Trophoblast cell (in vitro differentiated cells and primary cell): ENCODE results near the gene FERMT2.

ENCODE experiments used
- DNase-seq, 2 donors: peaks; one replicate each; pipeline ENCODE4 v3.0.0-alpha.2; 2016
- H2AFZ ChIP-seq: 2 replicates; pipeline ENCODE4 v1.6.1; 2013; ENCODE audit warnings: low read length, moderate library complexity, mild to moderate bottlenecking; ENCODE audit not compliant: insufficient read depth, poor library complexity
- H2AK5ac ChIP-seq: 2 replicates; pipeline ENCODE4 v1.6.1; 2013; ENCODE audit warnings: mild to moderate bottlenecking, low read length
- H2BK120ac ChIP-seq: 2 replicates; pipeline ENCODE4 v1.6.1; 2013; ENCODE audit warnings: low read length, mild to moderate bottlenecking, moderate library complexity; ENCODE audit not compliant: insufficient read depth, poor library complexity
- H2BK12ac ChIP-seq: 2 replicates; pipeline ENCODE4 v1.6.1; 2013; ENCODE audit warnings: mild to moderate bottlenecking, low read length, moderate library complexity
- H2BK5ac ChIP-seq: 2 replicates; pipeline ENCODE4 v1.6.1; 2013; ENCODE audit warnings: low read length, low read depth, moderate library complexity, mild to moderate bottlenecking; ENCODE audit not compliant: poor library complexity
- H3K14ac ChIP-seq: 2 replicates; pipeline ENCODE4 v1.6.1; 2013; ENCODE audit warnings: mild to moderate bottlenecking, low read length
- H3K18ac ChIP-seq: 2 replicates; pipeline ENCODE4 v1.6.1; 2013; ENCODE audit warnings: mild to moderate bottlenecking, low read length
- H3K23ac ChIP-seq: 2 replicates; pipeline ENCODE4 v1.6.1; 2013; ENCODE audit warnings: low read length
- H3K27ac ChIP-seq: 2 replicates; pipeline ENCODE4 v1.5.1; 2013; ENCODE audit warnings: low read depth, mild to moderate bottlenecking, inconsistent platforms, low read length, moderate library complexity
- H3K27me3 ChIP-seq: 2 replicates; pipeline ENCODE4 v1.6.1; 2013; ENCODE audit warnings: inconsistent platforms, mild to moderate bottlenecking, low read length, moderate library complexity; ENCODE audit not compliant: insufficient read depth
- H3K36me3 ChIP-seq, 2 experiments: 1 replicate in 1 of 2; 2 replicates in 1 of 2; pipeline ENCODE4 v1.6.1; 2013; ENCODE audit warnings: low read length in 2 of 2, mild to moderate bottlenecking in 2 of 2, moderate library complexity in 1 of 2; ENCODE audit not compliant: insufficient read depth in 2 of 2, control insufficient read depth in 1 of 2
- H3K4ac ChIP-seq: 2 replicates; pipeline ENCODE4 v1.6.1; 2013; ENCODE audit warnings: low read depth, mild to moderate bottlenecking, low read length, moderate library complexity
- H3K4me1 ChIP-seq, 2 experiments: 1 replicate in 1 of 2; 2 replicates in 1 of 2; pipeline ENCODE4 v1.6.1; 2013; ENCODE audit warnings: low read length in 2 of 2, mild to moderate bottlenecking in 2 of 2, moderate library complexity in 1 of 2; ENCODE audit not compliant: insufficient read depth in 2 of 2, control insufficient read depth in 1 of 2
- H3K4me2 ChIP-seq: 2 replicates; pipeline ENCODE4 v1.6.1; 2013; ENCODE audit warnings: inconsistent platforms, mild to moderate bottlenecking, low read length, moderate library complexity
- H3K4me3 ChIP-seq: 2 replicates; pipeline ENCODE4 v1.5.1; 2013; ENCODE audit warnings: mild to moderate bottlenecking, low read depth, low read length, inconsistent platforms
- H3K79me1 ChIP-seq: one replicate; pipeline ENCODE4 v1.6.1; 2013; ENCODE audit warnings: low read length
- H3K79me2 ChIP-seq: 2 replicates; pipeline ENCODE4 v1.6.1; 2013; ENCODE audit warnings: low read length, mild to moderate bottlenecking; ENCODE audit not compliant: control insufficient read depth, insufficient read depth, poor library complexity
- H3K9ac ChIP-seq: 2 replicates; pipeline ENCODE4 v1.6.1; 2013; ENCODE audit warnings: mild to moderate bottlenecking, low read length
- H3K9me3 ChIP-seq: 2 replicates; pipeline ENCODE4 v1.6.1; 2013; ENCODE audit warnings: low read depth, mild to moderate bottlenecking, control low read depth, inconsistent platforms, low read length; ENCODE audit not compliant: insufficient read depth
- H4K12ac ChIP-seq: 2 replicates; pipeline ENCODE4 v1.6.1; 2013; ENCODE audit warnings: low read depth, mild to moderate bottlenecking, low read length, moderate library complexity
- H4K8ac ChIP-seq: 2 replicates; pipeline ENCODE4 v1.6.1; 2013; ENCODE audit warnings: low read depth, mild to moderate bottlenecking, low read length, moderate library complexity
- H4K91ac ChIP-seq: one replicate; pipeline ENCODE4 v1.6.1; 2013; ENCODE audit warnings: low read depth, mild to moderate bottlenecking, low read length, moderate library complexity
- WGBS: extraction: QIAGEN DNeasy Blood & Tissue Kit; methylation state at CpG from one replicate; pipeline ENCODE4 v1.1.7; 2013; ENCODE audit warnings: missing lambda C conversion rate; ENCODE audit not compliant: insufficient read length, insufficient coverage; ENCODE audit errors: extremely low coverage; 5-methylcytosine and 5-hydroxymethylcytosine counted together

Gene FERMT2

DNA sequence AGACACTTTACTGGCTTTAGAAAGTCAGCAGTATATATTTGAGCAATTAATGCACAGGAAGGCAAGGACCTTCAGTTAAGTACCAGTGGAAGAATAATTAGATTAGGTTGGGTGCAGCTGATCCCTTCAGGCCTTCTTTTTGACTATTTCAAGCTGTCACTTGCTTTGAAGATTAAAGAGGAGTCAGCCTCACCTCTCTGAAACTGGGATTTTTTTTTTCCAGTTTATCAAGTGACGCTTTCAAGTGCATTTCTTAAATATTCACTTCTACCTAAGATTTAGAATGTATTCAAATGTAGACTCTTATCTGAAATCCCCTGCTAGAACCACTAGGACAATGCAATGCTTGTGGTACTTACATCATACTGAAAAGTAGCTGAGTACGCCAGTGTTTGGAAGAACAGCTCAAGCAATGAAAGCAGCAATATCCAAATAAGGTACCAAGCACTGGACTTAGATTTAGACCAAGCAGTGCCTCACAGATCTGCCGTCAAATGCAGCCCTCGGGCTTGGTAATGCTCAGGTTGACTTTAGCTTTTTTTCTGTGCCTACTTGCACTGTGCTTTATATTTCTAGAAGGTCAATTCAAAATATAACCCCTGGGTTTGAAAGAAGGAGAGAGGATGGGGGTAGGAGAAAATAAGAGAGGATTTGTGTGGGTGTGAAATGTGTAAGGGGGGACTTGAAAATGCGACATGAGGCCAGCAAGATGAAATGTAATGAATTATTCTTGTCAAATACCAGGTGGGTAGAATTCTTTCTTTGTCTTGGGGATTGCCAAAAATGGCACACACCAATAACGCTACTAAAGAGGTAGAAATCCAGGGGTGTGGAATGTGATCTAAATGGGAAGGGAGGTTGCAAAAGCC is 3.7 kb upstream of the FERMT2 start:
- Histone ChIP-seq H3K14ac (no peak overlapping the region), H3K9ac (no peak overlapping the region), H3K4me3 (no peak overlapping the region), H2AK5ac (no peak overlapping the region), H4K8ac (no peak overlapping the region), H2AFZ (no peak overlapping the region), H3K23ac (no peak overlapping the region), H2BK5ac (no peak overlapping the region), H3K36me3 (no peaks in the 10 kb centered on the region), H4K12ac (no peak overlapping the region), H3K4me2 (no peak overlapping the region), H3K18ac (no peak overlapping the region), H3K27me3 (no peaks in the 10 kb centered on the region), H3K79me1 (peaks cover 12% of the 10 kb centered on the region), H4K91ac (no peak overlapping the region), H2BK120ac (no peak overlapping the region), H2BK12ac (no peak overlapping the region), H3K79me2 (peaks cover 10% of the 10 kb centered on the region), H3K4ac (no peak overlapping the region), H3K4me1 (peaks cover 2% of the 10 kb centered on the region in 2 experiments), H3K27ac (no peak overlapping the region), H3K9me3 (no peaks in the 10 kb centered on the region)
- 100% methylated on average over 1 of the region's 6 CpGs for WGBS
- no peak for DNase-seq

DNA sequence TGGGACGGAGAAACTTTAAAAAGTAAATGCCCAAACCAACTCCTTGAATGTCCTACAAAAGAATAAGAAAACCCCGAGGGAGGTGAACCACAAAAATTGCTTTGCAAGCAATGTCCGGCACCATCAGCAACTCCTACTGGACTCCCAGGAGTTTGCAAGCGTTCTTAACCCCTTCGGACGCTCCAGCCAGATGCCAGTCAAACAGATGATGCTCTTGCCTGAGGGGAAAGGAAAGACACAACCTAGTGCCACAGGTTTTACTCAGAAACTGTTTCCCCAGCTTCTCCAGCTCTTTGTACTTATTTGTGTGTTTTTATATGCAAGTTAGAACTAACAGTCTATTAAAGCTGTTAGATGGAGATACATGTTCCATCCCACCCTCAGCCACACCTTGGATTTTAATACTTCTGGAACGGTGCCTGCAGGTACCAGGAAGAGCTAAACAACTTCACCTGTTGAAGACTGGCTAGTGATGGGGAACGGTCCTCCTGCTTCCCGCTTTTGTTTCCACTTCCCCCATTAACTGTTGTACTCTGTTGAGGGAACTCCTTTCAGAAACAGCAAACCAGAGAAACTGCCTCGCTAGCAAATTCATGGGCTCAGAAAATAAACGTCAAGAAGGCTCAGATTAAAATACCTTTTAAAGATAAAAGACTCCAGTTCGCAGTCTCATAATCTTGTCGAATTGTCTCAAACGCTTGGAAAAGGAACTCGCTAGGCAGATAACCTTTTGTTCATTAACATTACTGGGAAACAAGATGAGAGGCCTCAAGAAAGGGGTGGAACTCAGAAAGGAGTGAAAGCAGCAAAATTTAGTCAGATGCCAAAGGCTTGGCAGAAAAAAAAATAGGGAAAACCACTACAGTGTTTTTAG is 1.1 kb upstream of the FERMT2 start:
- H2BK5ac ChIP-seq, result peak overlapping the region; percentile 100
- no peak overlapping the region for H2BK12ac ChIP-seq
- H3K9ac ChIP-seq, result peak overlapping the region; percentile 94
- no peaks in the 10 kb centered on the region for H3K27me3 ChIP-seq
- H3K79me1 ChIP-seq, result peaks cover 12% of the 10 kb centered on the region
- H4K8ac ChIP-seq, result peak overlapping the region; percentile 100
- H4K91ac ChIP-seq, result peak overlapping the region; percentile 100
- WGBS, result no CpG with 5 or more reads among the region's 15 CpGs
- peaks cover 12% of the 10 kb centered on the region for H3K79me2 ChIP-seq
- no peaks in the 10 kb centered on the region for H3K9me3 ChIP-seq
- peak overlapping the region; percentile 99 for H3K4ac ChIP-seq
- peak overlapping the region; percentile 100 for H2BK120ac ChIP-seq
- H2AK5ac ChIP-seq, result no peak overlapping the region
- H3K23ac ChIP-seq, result no peak overlapping the region
- H3K4me1 ChIP-seq, result peaks cover 4 to 5% of the 10 kb centered on the region in 2 experiments
- peak overlapping the region; percentile 71 for H3K4me3 ChIP-seq
- H2AFZ ChIP-seq, result peak overlapping the region; percentile 98
- H4K12ac ChIP-seq, result peak overlapping the region; percentile 99
- H3K27ac ChIP-seq, result peak overlapping the region; percentile 97
- peak overlapping the region; percentile 59 for H3K4me2 ChIP-seq
- H3K36me3 ChIP-seq, result peaks cover 3 to 4% of the 10 kb centered on the region in 2 experiments
- DNase-seq, result peak; percentile 83 to 91
- H3K14ac ChIP-seq, result peak overlapping the region; percentile 100
- peak overlapping the region; percentile 100 for H3K18ac ChIP-seq

DNA sequence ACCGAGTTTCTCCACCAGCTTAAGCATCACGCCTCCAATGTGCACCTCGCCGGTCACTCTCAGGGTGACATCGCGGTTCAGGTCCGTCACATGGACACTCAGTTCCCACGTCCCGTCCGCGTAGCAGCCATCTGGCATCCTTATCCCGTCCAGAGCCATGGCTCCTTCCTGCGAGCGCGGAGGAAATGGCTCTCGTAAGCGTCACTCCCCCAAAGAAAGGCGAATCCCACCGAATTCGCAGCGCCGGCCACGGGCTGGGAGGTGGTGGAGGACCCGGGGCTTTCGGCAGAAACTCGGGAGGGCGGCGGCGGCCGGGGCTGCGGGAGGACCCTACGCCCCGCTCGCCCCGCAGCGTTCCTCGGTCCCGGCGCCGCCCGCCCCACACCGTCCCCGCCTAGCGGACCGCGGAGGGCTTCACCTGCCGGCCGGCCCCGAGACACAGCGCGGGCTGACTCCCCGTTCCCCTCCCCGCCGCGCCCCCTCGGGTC is 396 bp downstream of the FERMT2 start:
- WGBS, result no CpG with 5 or more reads among the region's 56 CpGs
- H3K4ac ChIP-seq, result peak overlapping the region; percentile 87
- H3K14ac ChIP-seq, result peak overlapping the region; percentile 95
- H4K12ac ChIP-seq, result peak overlapping the region; percentile 1
- H3K9me3 ChIP-seq, result no peaks in the 10 kb centered on the region
- peak overlapping the region; percentile 65 for H3K4me2 ChIP-seq
- H3K4me3 ChIP-seq, result peak overlapping the region; percentile 98
- no peaks in the 10 kb centered on the region for H3K27me3 ChIP-seq
- peaks cover 6 to 7% of the 10 kb centered on the region in 2 experiments for H3K36me3 ChIP-seq
- H4K91ac ChIP-seq, result peak overlapping the region; percentile 90
- H2BK12ac ChIP-seq, result peak overlapping the region; percentile 66
- H3K4me1 ChIP-seq, result peaks cover 4 to 5% of the 10 kb centered on the region in 2 experiments
- peak overlapping the region; percentile 99 for H3K27ac ChIP-seq
- H3K79me2 ChIP-seq, result peaks cover 16% of the 10 kb centered on the region
- DNase-seq, result peak; percentile 81 to 85
- no peak overlapping the region for H3K23ac ChIP-seq
- peak overlapping the region; percentile 90 for H2BK120ac ChIP-seq
- peaks cover 12% of the 10 kb centered on the region for H3K79me1 ChIP-seq
- peak overlapping the region; percentile 13 for H2AFZ ChIP-seq
- peak overlapping the region; percentile 87 for H4K8ac ChIP-seq
- peak overlapping the region; percentile 85 for H2AK5ac ChIP-seq
- H3K18ac ChIP-seq, result peak overlapping the region; percentile 18
- H2BK5ac ChIP-seq, result peak overlapping the region; percentile 95
- peak overlapping the region; percentile 75 for H3K9ac ChIP-seq

DNA sequence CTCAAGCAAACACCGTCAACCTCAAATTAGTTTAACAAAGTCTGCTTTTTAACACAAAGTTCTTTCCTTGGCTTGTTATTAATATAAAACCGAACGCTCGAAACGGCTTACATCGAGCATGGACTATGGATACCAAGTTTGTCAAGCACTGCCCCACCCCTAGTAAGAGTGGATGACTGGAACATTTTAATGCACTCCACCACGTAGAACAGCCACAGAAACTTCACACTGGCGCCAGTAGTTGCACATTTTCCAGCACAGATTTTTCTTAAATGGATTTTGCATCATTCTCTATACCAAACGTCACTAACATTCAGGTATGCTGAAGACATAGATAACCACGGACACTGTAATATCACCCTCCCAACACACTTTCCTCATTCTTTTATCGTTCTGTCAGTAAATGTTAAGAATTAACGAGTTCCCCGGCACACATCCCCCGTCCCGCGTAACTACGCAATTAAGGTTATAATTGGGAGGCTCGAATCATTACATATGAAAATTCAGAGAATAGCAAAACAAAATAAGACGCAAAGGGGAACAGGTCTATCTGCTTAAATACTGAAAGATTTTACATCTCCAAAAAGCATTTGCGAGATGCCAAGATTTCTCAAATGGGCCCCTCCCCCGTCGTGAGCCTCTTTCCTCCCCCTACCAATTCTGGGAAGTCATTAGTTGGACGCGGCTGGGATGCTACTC is 990 bp downstream of the FERMT2 start:
- Histone ChIP-seq H3K4me1 (peaks cover 4 to 5% of the 10 kb centered on the region in 2 experiments), H3K36me3 (peaks cover 11% of the 10 kb centered on the region in 2 experiments), H3K27me3 (no peaks in the 10 kb centered on the region), H3K18ac (peak overlapping the region; percentile 18), H4K8ac (peak overlapping the region; percentile 87), H2AK5ac (no peak overlapping the region), H2BK120ac (peak overlapping the region; percentile 90), H3K23ac (no peak overlapping the region), H3K4ac (peak overlapping the region; percentile 87), H3K4me3 (peak overlapping the region; percentile 98), H3K79me2 (peaks cover 20% of the 10 kb centered on the region), H4K12ac (no peak overlapping the region), H2BK5ac (peak overlapping the region; percentile 95), H2AFZ (peak overlapping the region; percentile 13), H3K14ac (peak overlapping the region; percentile 95), H3K79me1 (peaks cover 12% of the 10 kb centered on the region), H3K9ac (peak overlapping the region; percentile 75), H2BK12ac (no peak overlapping the region), H3K27ac (peak overlapping the region; percentile 99), H3K4me2 (peak overlapping the region; percentile 65), H3K9me3 (no peaks in the 10 kb centered on the region), H4K91ac (no peak overlapping the region)
- no CpG with 5 or more reads among the region's 24 CpGs for WGBS
- peak; percentile 76 to 89 for DNase-seq
